ENCODE measurements around the gene RGL1. TPM values are rescaled to one million over a fixed set of nuclear protein-coding genes. Genes with fewer than 3 reads are reported as not detected.

RGL1 gene
- total and polyA plus RNA-seq, 9 of the 15 experiments (the other 6 are each of a cell fraction or from before 2014, with no cell fraction given), result under 0.01 to 0.07 (median 0.04) TPM

DNA sequence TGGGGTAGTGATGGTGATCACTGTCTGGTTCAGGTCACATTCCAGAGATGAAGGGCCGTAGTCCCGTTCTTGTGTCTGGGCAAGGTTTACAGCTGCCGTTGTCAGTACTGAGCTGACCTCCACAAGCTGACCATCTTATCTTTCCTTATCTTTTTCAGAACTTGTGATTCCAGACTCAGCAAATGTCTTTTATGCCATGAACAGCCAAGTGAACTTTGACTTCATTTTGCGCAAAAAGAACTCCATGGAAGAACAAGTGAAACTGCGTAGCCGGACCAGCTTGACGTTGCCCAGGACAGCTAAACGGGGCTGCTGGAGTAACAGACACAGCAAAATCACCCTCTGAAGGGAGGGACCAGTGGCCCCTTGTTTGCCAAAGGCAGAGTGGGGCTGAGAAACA is 121.0 kb downstream of the RGL1 start:
- ChIA-PET POLR2A (no interaction called here), CTCF (ENCODE audit: low intra/inter-chr PET ratio) (no interaction called here)
- in situ Hi-C loops (cut with MboI), result no loop called here
- no peak for DNase-seq (ENCODE audit: extremely low read depth in 1 of 4, low spot score in 3 of 4)
- BruUV-seq (replicated peaks), result no TSS peak
- Histone ChIP-seq H3K79me2 (ENCODE audit: control insufficient read depth, insufficient read depth, low read length) (no peaks in the 10 kb centered on the region), H2AFZ (ENCODE audit: low read depth, low read length) (no peak overlapping the region), H3K27ac (ENCODE audit: extremely low read depth, low read depth, low read length) (no peak overlapping the region), H3K27me3 (ENCODE audit: control insufficient read depth in 2 of 2, insufficient read depth in 2 of 2, low read length in 2 of 2) (peaks cover 25 to 37% of the 10 kb centered on the region in 2 experiments), H4K20me1 (replicated peaks; ENCODE audit: control insufficient read depth, insufficient read depth, low read length) (no peaks in the 10 kb centered on the region), H3K4me3 (no peak overlapping the region), H3K4me1 (replicated peaks in 1 of 2; ENCODE audit: control insufficient read depth in 2 of 2, insufficient read depth in 2 of 2, low read length in 2 of 2) (peaks cover 0 to 7% of the 10 kb centered on the region in 2 experiments; a peak in 3 of 5 replicates), H3K9me1 (ENCODE audit: control insufficient read depth, insufficient read depth, low read length) (no peaks in the 10 kb centered on the region), H3K36me3 (ENCODE audit: control insufficient read depth, insufficient read depth, low read length) (no peaks in the 10 kb centered on the region), H3K4me2 (ENCODE audit: insufficient read depth, low read length) (no peak overlapping the region), H3K9me3 (replicated peaks; ENCODE audit: control insufficient read depth, insufficient read depth, low read depth, low read length) (no peaks in the 10 kb centered on the region), H3K9ac (ENCODE audit: insufficient read depth in 1 of 2, low read depth in 2 of 2, low read length in 2 of 2) (no peak overlapping the region)
- WGBS (ENCODE audit: insufficient coverage, low coverage, missing lambda C conversion rate), result 33% methylated on average over 8 of the region's 8 CpGs
- FAIRE-seq, result no peak
- TF ChIP-seq, protein P1, sequence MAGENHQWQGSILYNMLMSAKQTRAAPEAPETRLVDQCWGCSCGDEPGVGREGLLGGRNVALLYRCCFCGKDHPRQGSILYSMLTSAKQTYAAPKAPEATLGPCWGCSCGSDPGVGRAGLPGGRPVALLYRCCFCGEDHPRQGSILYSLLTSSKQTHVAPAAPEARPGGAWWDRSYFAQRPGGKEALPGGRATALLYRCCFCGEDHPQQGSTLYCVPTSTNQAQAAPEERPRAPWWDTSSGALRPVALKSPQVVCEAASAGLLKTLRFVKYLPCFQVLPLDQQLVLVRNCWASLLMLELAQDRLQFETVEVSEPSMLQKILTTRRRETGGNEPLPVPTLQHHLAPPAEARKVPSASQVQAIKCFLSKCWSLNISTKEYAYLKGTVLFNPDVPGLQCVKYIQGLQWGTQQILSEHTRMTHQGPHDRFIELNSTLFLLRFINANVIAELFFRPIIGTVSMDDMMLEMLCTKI (IDR thresholded peaks at IDR 0.05; ENCODE audit: partially characterized antibody), result no peak
- TF ChIP-seq, protein P2, sequence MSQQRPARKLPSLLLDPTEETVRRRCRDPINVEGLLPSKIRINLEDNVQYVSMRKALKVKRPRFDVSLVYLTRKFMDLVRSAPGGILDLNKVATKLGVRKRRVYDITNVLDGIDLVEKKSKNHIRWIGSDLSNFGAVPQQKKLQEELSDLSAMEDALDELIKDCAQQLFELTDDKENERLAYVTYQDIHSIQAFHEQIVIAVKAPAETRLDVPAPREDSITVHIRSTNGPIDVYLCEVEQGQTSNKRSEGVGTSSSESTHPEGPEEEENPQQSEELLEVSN (IDR thresholded peaks at IDR 0.05; ENCODE audit: borderline replicate concordance in 1 of 2, extremely low read depth in 1 of 2, insufficient read depth in 1 of 2, insufficient read length in 1 of 2, low read depth in 1 of 2, low read length in 1 of 2, poor library complexity in 1 of 2, severe bottlenecking in 1 of 2), result no peak
- TF ChIP-seq, protein P3, sequence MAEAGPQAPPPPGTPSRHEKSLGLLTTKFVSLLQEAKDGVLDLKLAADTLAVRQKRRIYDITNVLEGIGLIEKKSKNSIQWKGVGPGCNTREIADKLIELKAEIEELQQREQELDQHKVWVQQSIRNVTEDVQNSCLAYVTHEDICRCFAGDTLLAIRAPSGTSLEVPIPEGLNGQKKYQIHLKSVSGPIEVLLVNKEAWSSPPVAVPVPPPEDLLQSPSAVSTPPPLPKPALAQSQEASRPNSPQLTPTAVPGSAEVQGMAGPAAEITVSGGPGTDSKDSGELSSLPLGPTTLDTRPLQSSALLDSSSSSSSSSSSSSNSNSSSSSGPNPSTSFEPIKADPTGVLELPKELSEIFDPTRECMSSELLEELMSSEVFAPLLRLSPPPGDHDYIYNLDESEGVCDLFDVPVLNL (CRISPR knock-in tag; IDR thresholded peaks at IDR 0.05; ENCODE audit: low read depth), result 0 out of 2 replicates have a peak, but pooled peaks have one; percentile 10
- TF ChIP-seq RCOR1 (IDR thresholded peaks at IDR 0.05; ENCODE audit: borderline replicate concordance in 1 of 2, low read depth in 2 of 2, low read length in 2 of 2), result no peak
- TF ChIP-seq KLF13 (tag; IDR thresholded peaks at IDR 0.05; ENCODE audit: borderline replicate concordance, low read depth), result no peak
- ATAC-seq, result no peak
- intact Hi-C loops (cut with micrococcal nuclease), result no loop called here

Measured in K562 (cell line).